Naive thymus-derived CD4-positive, alpha-beta T cell (primary cell): ENCODE data around the gene ADGRL2. TPM values are rescaled to one million over a fixed set of nuclear protein-coding genes. Genes with fewer than 3 reads are reported as not detected.
"Not testable (repeated sequence)": the region's sequence is repeated elsewhere in the genome, so short reads cannot be mapped to it uniquely, and the experiment has no call there.

Experiments used
- ATAC-seq: fragments of 150-1000 bp; cut with Tn5 transposase; 2 replicates; pipeline ENCODE4 v1.10.0; 2021; ENCODE audit warnings: mild to moderate bottlenecking, moderate library complexity
- CTCF ChIA-PET: fragments of 350-600 bp; sonication (Branson Sonifier 250); formaldehyde crosslinking; loops from one replicate; lab custom pipeline; 2021; ENCODE audit warnings: antibody characterized with exemption; lab: Charles Lee
- POLR2A ChIA-PET: fragments of 350-600 bp; sonication (Branson Sonifier 250); formaldehyde crosslinking; loops from one replicate; lab custom pipeline; 2021; ENCODE audit warnings: antibody characterized with exemption, inconsistent platforms; lab: Charles Lee
- DNase-seq, 9 donors: peaks; one replicate each; pipeline versions ENCODE4 v3.0.0 to v3.0.0-alpha.2; 2020 to 2022; ENCODE audit warnings: mixed read lengths in 1 of 9
- H3K27ac ChIP-seq: one replicate; pipeline ENCODE4 v1.7.0; 2013; ENCODE audit warnings: mild to moderate bottlenecking, low read depth, low read length, moderate library complexity
- H3K27me3 ChIP-seq, 2 donors: one replicate each; pipeline ENCODE4 v1.7.0; 2013; ENCODE audit warnings: low read length in 2 of 2, mild to moderate bottlenecking in 2 of 2, moderate library complexity in 2 of 2; ENCODE audit not compliant: control insufficient read depth in 2 of 2, insufficient read depth in 2 of 2
- H3K36me3 ChIP-seq, 3 experiments: 1 replicate in 2 of 3; 2 replicates in 1 of 3; pipeline ENCODE4 v1.7.0; 2013; ENCODE audit warnings: low read length in 3 of 3, mild to moderate bottlenecking in 3 of 3, moderate library complexity in 1 of 3; ENCODE audit not compliant: insufficient read depth in 3 of 3, control insufficient read depth in 2 of 3
- H3K4me1 ChIP-seq, 2 donors: one replicate each; pipeline ENCODE4 v1.7.0; 2013; ENCODE audit warnings: low read length in 2 of 2, mild to moderate bottlenecking in 2 of 2, moderate library complexity in 1 of 2; ENCODE audit not compliant: control insufficient read depth in 2 of 2, insufficient read depth in 2 of 2
- H3K4me3 ChIP-seq: 2 replicates; pipeline ENCODE4 v1.7.0; 2013; ENCODE audit warnings: mild to moderate bottlenecking, low read length
- H3K9me3 ChIP-seq, 3 experiments: 1 replicate in 2 of 3; 2 replicates in 1 of 3; pipeline ENCODE4 v1.7.0; 2013; ENCODE audit warnings: low read length in 3 of 3; ENCODE audit not compliant: control insufficient read depth in 2 of 3
- H3K27ac Mint-ChIP-seq, 9 donors: one replicate each; pipeline ENCODE4 v1.8.0; 2020 to 2022; ENCODE audit warnings: mixed read lengths in 9 of 9, mild to moderate bottlenecking in 8 of 9, moderate library complexity in 5 of 9, inconsistent platforms in 2 of 9
- H3K27me3 Mint-ChIP-seq, 5 donors: one replicate each; pipeline ENCODE4 v1.8.0; 2021 to 2022; ENCODE audit warnings: mixed read lengths in 5 of 5, mild to moderate bottlenecking in 1 of 5
- H3K36me3 Mint-ChIP-seq, 5 donors: one replicate each; pipeline ENCODE4 v1.8.0; 2020 to 2022; ENCODE audit warnings: mixed read lengths in 5 of 5, mild to moderate bottlenecking in 3 of 5, inconsistent platforms in 1 of 5
- H3K4me1 Mint-ChIP-seq, 7 donors: one replicate each; pipeline ENCODE4 v1.8.0; 2020 to 2022; ENCODE audit warnings: mixed read lengths in 7 of 7, mild to moderate bottlenecking in 3 of 7, inconsistent platforms in 1 of 7
- H3K4me3 Mint-ChIP-seq, 10 donors: one replicate each; pipeline ENCODE4 v1.8.0; 2020 to 2022; ENCODE audit warnings: mild to moderate bottlenecking in 10 of 10, mixed read lengths in 10 of 10, moderate library complexity in 6 of 10, inconsistent platforms in 2 of 10
- H3K9me3 Mint-ChIP-seq, 11 donors: one replicate each; pipeline ENCODE4 v1.8.0; 2020 to 2022; ENCODE audit warnings: mixed read lengths in 11 of 11, mild to moderate bottlenecking in 4 of 11, inconsistent platforms in 1 of 11, moderate library complexity in 1 of 11
- intact Hi-C, 2 donors: fragments of 100-400 bp; cut with micrococcal nuclease; formaldehyde crosslinking; loops; one replicate each; pipeline ENCODE4 v1.15.1; 2023
- polyA plus RNA-seq, 2 donors: library from polyadenylated mRNA; unstranded; fragments of 300-500 nt; fragmentation: Illumina TruSeq; gene quantifications; one replicate each; pipeline ENCODE4 v1.2.3, GENCODE V29; 2021
- total RNA-seq, 6 experiments: library from RNA in 5 of 6; stranded (reverse) in 5 of 6; gene quantifications; 1 replicate in 5 of 6; 2 replicates in 1 of 6; pipeline ENCODE4 v1.2.3 and lab custom pipeline; 2021 to 2026

ADGRL2 gene
- total and polyA plus RNA-seq, 7 experiments from 2014 or later, result not detected

DNA sequence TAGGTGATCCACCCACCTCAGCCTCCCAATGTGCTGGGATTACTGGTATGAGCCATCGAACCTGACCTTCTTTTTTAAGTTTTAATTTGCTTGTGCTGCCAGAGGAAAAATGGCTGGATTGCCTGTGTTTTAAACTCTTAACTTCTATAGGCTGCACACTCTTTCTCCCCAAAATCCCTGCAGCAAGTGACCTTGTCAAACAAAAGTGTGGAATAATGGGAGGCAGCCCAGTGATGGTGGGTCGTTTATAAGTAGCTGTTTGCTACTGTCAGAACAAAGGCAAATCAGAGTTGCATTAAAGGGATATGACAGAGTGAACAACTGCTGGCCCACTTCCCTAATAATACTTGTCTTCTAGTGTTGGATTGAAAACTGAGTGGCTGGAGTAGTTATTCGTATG is 74.2 kb downstream of the ADGRL2 start:
- no peak overlapping the region for H3K27ac Mint-ChIP-seq
- POLR2A ChIA-PET, result no interaction called here
- Histone ChIP-seq H3K4me3 (no peak overlapping the region), H3K4me1 (no peaks in the 10 kb centered on the region), H3K27ac (no peak overlapping the region), H3K9me3 (no peaks in the 10 kb centered on the region), H3K27me3 (no peaks in the 10 kb centered on the region), H3K36me3 (no peaks in the 10 kb centered on the region)
- CTCF ChIA-PET, result no interaction called here
- H3K9me3 Mint-ChIP-seq, result peaks cover 0 to 4% (median 0%) of the 10 kb centered on the region in 11 donors
- H3K36me3 Mint-ChIP-seq, result no peaks in the 10 kb centered on the region
- no peak for ATAC-seq
- H3K27me3 Mint-ChIP-seq, result no peaks in the 10 kb centered on the region
- H3K4me1 Mint-ChIP-seq, result no peaks in the 10 kb centered on the region
- intact Hi-C loops, result no loop called here
- no peak overlapping the region for H3K4me3 Mint-ChIP-seq
- no peak for DNase-seq

DNA sequence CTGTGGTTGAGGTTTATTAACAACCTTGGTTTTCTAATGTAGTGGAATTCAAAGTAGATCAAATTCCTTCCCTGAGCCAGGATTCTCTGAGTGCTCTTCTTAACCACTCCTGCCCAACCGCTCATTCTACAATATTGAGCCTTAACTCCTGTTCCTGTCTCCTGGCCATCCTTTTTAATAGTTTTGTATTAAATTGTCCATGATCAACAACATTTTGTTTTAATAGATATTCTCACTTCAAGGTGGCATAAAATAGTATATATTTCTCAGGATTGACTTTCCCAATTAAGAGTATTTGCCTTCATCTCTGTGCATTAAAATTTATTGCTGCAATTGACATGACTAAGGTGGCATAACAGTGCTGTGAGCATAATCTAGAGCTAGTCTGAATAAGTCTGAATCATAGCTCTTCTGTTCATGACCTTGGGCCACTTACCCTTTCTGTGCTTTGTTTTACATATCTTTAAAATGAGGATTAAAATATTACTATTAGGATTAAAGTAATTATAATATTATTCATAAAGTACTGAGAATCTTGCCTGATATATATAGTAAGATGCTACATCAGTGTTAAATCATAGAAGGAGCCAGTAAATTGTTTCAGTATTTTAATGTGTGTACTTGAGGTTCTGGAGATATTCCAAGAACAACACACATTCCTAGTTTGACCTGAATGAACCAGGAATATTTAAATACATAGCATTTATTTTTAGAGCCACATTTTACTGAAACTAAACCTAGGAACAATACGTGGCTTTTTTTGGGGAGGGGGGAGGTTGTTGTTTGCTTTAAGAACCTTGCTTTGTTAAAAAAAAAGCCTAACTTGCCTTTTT is 76.4 kb downstream of the ADGRL2 start:
- no peak for ATAC-seq
- Histone ChIP-seq H3K4me3 (no peak overlapping the region), H3K9me3 (no peaks in the 10 kb centered on the region), H3K27me3 (no peaks in the 10 kb centered on the region), H3K4me1 (no peaks in the 10 kb centered on the region), H3K36me3 (no peaks in the 10 kb centered on the region), H3K27ac (no peak overlapping the region)
- CTCF ChIA-PET, result no interaction called here
- Mint-ChIP-seq H3K4me1 (peaks cover 0 to 1% (median 0%) of the 10 kb centered on the region in 7 donors), H3K9me3 (peaks cover 0 to 6% (median 0%) of the 10 kb centered on the region in 11 donors), H3K27ac (no peak overlapping the region), H3K4me3 (no peak overlapping the region), H3K27me3 (peaks cover 0 to 2% (median 0%) of the 10 kb centered on the region in 5 donors), H3K36me3 (no peaks in the 10 kb centered on the region)
- no peak for DNase-seq
- POLR2A ChIA-PET, result no interaction called here
- intact Hi-C loops, result no loop called here

- no peak for DNase-seq
- Histone ChIP-seq H3K4me3 (no peak overlapping the region), H3K36me3 (no peaks in the 10 kb centered on the region), H3K4me1 (no peaks in the 10 kb centered on the region), H3K9me3 (no peaks in the 10 kb centered on the region), H3K27ac (no peak overlapping the region), H3K27me3 (no peaks in the 10 kb centered on the region)
- no peaks in the 10 kb centered on the region for H3K36me3 Mint-ChIP-seq
- intact Hi-C loops, result no loop called here
- H3K4me1 Mint-ChIP-seq, result peaks cover 0 to 1% (median 0%) of the 10 kb centered on the region in 7 donors
- ChIA-PET POLR2A (no interaction called here), CTCF (no interaction called here)
- H3K27ac Mint-ChIP-seq, result no peak overlapping the region
- H3K9me3 Mint-ChIP-seq, result peaks cover 0 to 4% (median 0%) of the 10 kb centered on the region in 11 donors
- ATAC-seq, result no peak
- peaks cover 0 to 2% (median 0%) of the 10 kb centered on the region in 5 donors for H3K27me3 Mint-ChIP-seq
- H3K4me3 Mint-ChIP-seq, result no peak overlapping the region
Observed at GRCh38 chr1:81877940-81878339, 77.2 kb downstream of the ADGRL2 start.

GRCh38 chr1:81878538-81878937 is 77.8 kb downstream of the ADGRL2 start:
- ATAC-seq, result no peak
- Histone ChIP-seq H3K4me3 (no peak overlapping the region), H3K36me3 (no peaks in the 10 kb centered on the region), H3K9me3 (no peaks in the 10 kb centered on the region), H3K27me3 (no peaks in the 10 kb centered on the region), H3K27ac (no peak overlapping the region), H3K4me1 (no peaks in the 10 kb centered on the region)
- H3K27me3 Mint-ChIP-seq, result peaks cover 0 to 2% (median 0%) of the 10 kb centered on the region in 5 donors
- ChIA-PET POLR2A (no interaction called here), CTCF (no interaction called here)
- intact Hi-C loops, result no loop called here
- H3K36me3 Mint-ChIP-seq, result no peaks in the 10 kb centered on the region
- H3K27ac Mint-ChIP-seq, result no peak overlapping the region
- H3K4me1 Mint-ChIP-seq, result peaks cover 0 to 1% (median 0%) of the 10 kb centered on the region in 7 donors
- no peak for DNase-seq
- no peak overlapping the region for H3K4me3 Mint-ChIP-seq
- peaks cover 0 to 4% (median 0%) of the 10 kb centered on the region in 11 donors for H3K9me3 Mint-ChIP-seq

GRCh38 chr1:81880781-81881180 is 80.0 kb downstream of the ADGRL2 start:
- ChIA-PET POLR2A (no interaction called here), CTCF (no interaction called here)
- Mint-ChIP-seq H3K9me3 (peaks cover 0 to 4% (median 0%) of the 10 kb centered on the region in 11 donors), H3K27ac (no peak overlapping the region), H3K4me1 (peaks cover 0 to 1% (median 0%) of the 10 kb centered on the region in 7 donors), H3K4me3 (no peak overlapping the region), H3K27me3 (peaks cover 0 to 2% (median 0%) of the 10 kb centered on the region in 5 donors), H3K36me3 (no peaks in the 10 kb centered on the region)
- ATAC-seq (no peak), DNase-seq (no peak)
- Histone ChIP-seq H3K4me3 (no peak overlapping the region), H3K4me1 (no peaks in the 10 kb centered on the region), H3K27me3 (no peaks in the 10 kb centered on the region), H3K9me3 (no peaks in the 10 kb centered on the region), H3K27ac (no peak overlapping the region), H3K36me3 (no peaks in the 10 kb centered on the region)
- intact Hi-C loops, result no loop called here

GRCh38 chr1:81885291-81885690 is 84.6 kb downstream of the ADGRL2 start:
- Histone ChIP-seq H3K4me3 (no peak overlapping the region), H3K36me3 (no peaks in the 10 kb centered on the region), H3K27me3 (no peaks in the 10 kb centered on the region), H3K27ac (no peak overlapping the region), H3K9me3 (no peaks in the 10 kb centered on the region), H3K4me1 (no peaks in the 10 kb centered on the region)
- H3K4me1 Mint-ChIP-seq, result peaks cover 0 to 1% (median 0%) of the 10 kb centered on the region in 7 donors
- DNase-seq (no peak), ATAC-seq (no peak)
- POLR2A ChIA-PET, result no interaction called here
- no peak overlapping the region for H3K27ac Mint-ChIP-seq
- intact Hi-C loops, result no loop called here
- H3K9me3 Mint-ChIP-seq, result peaks cover 0 to 5% (median 0%) of the 10 kb centered on the region in 11 donors
- no peaks in the 10 kb centered on the region for H3K36me3 Mint-ChIP-seq
- no peak overlapping the region for H3K4me3 Mint-ChIP-seq
- peaks cover 0 to 2% (median 0%) of the 10 kb centered on the region in 5 donors for H3K27me3 Mint-ChIP-seq
- CTCF ChIA-PET, result no interaction called here

- H3K9me3 Mint-ChIP-seq, intact Hi-C loops: not testable (repeated sequence)
Observed at GRCh38 chr1:81886292-81886691, 85.6 kb downstream of the ADGRL2 start.

More at GRCh38 chr1:81886292-81886691, 85.6 kb downstream of the ADGRL2 start:
- H3K36me3 ChIP-seq, H3K27me3 Mint-ChIP-seq, H3K4me1 ChIP-seq, ATAC-seq, H3K27me3 ChIP-seq, DNase-seq, H3K9me3 ChIP-seq, H3K4me1 Mint-ChIP-seq, POLR2A ChIA-PET, H3K27ac Mint-ChIP-seq, H3K4me3 ChIP-seq, H3K27ac ChIP-seq, H3K36me3 Mint-ChIP-seq, H3K4me3 Mint-ChIP-seq: not testable (repeated sequence)
- CTCF ChIA-PET, result interaction anchor here (0.5 kb wide), 1 partner anchor 47 kb away, joined by 4 read pairs; no protein-coding TSS in a partner anchor
